Neural crest cell (in vitro differentiated cells): ENCODE measurements around the gene RAP1GDS1. TPM values are rescaled to one million over a fixed set of nuclear protein-coding genes. Genes with fewer than 3 reads are reported as not detected.

Experiments used
- DNase-seq: peaks from one replicate; pipeline ENCODE4 v3.0.0; 2021; ENCODE audit warnings: low read depth, mixed read lengths, low spot score
- H3K27ac Mint-ChIP-seq: one replicate; pipeline ENCODE4 v1.8.0; 2021; ENCODE audit warnings: mild to moderate bottlenecking, mixed read lengths; ENCODE audit not compliant: unreplicated experiment
- H3K27me3 Mint-ChIP-seq: 2 replicates; pipeline ENCODE4 v1.8.0; 2021; ENCODE audit warnings: low read depth, mild to moderate bottlenecking, mixed read lengths
- H3K36me3 Mint-ChIP-seq: 2 replicates; pipeline ENCODE4 v1.8.0; 2021; ENCODE audit warnings: low read depth, mild to moderate bottlenecking, mixed read lengths
- H3K4me1 Mint-ChIP-seq: 2 replicates; pipeline ENCODE4 v1.8.0; 2021; ENCODE audit warnings: mixed read lengths
- H3K4me3 Mint-ChIP-seq: one replicate; pipeline ENCODE4 v1.8.0; 2021; ENCODE audit warnings: mild to moderate bottlenecking, mixed read lengths
- H3K9me3 Mint-ChIP-seq: 2 replicates; pipeline ENCODE4 v1.8.0; 2021; ENCODE audit warnings: mixed read lengths
- CTCF ChIP-seq: fragments of 200-600 bp; sonication (generic); conservative IDR thresholded peaks from 2 replicates; pipeline ENCODE4 v1.5.0; 2021; ENCODE audit warnings: antibody characterized with exemption, mild to moderate bottlenecking
- total RNA-seq: library from RNA; stranded (reverse); gene quantifications from 2 replicates; pipeline ENCODE4 v1.2.1, GENCODE V29; 2021

RAP1GDS1 gene
- total RNA-seq, 1 donor from 2014 or later, result 46.3 TPM

GRCh38 chr4:98289375-98289774 is 28.2 kb downstream of the RAP1GDS1 start:
- no peak for DNase-seq
- no peak for TF ChIP-seq CTCF
- H3K4me3 Mint-ChIP-seq, result no peak overlapping the region
- peaks cover 10% of the 10 kb centered on the region for H3K36me3 Mint-ChIP-seq
- peak overlapping the region; percentile 83 for H3K27ac Mint-ChIP-seq
- H3K4me1 Mint-ChIP-seq, result peaks cover 33% of the 10 kb centered on the region
- no peaks in the 10 kb centered on the region for H3K27me3 Mint-ChIP-seq
- no peaks in the 10 kb centered on the region for H3K9me3 Mint-ChIP-seq

- Mint-ChIP-seq H3K9me3 (no peaks in the 10 kb centered on the region), H3K4me3 (no peak overlapping the region), H3K4me1 (peaks cover 31% of the 10 kb centered on the region), H3K27me3 (no peaks in the 10 kb centered on the region), H3K27ac (peak overlapping the region; percentile 3), H3K36me3 (peaks cover 10% of the 10 kb centered on the region)
- DNase-seq, result no peak
- TF ChIP-seq CTCF, result no peak
These were observed 29.3 kb downstream of the RAP1GDS1 start for GRCh38 chr4:98290511-98290910.

GRCh38 chr4:98293104-98293887 is 32.1 kb downstream of the RAP1GDS1 start:
- H3K4me3 Mint-ChIP-seq, result peak overlapping the region; percentile 47
- H3K4me1 Mint-ChIP-seq, result peaks cover 31% of the 10 kb centered on the region
- no peak for TF ChIP-seq CTCF
- H3K27me3 Mint-ChIP-seq, result no peaks in the 10 kb centered on the region
- no peak for DNase-seq
- H3K27ac Mint-ChIP-seq, result peak overlapping the region; percentile 92
- H3K9me3 Mint-ChIP-seq, result no peaks in the 10 kb centered on the region
- H3K36me3 Mint-ChIP-seq, result peaks cover 16% of the 10 kb centered on the region

GRCh38 chr4:98298022-98298421 is 36.8 kb downstream of the RAP1GDS1 start:
- peaks cover 15% of the 10 kb centered on the region for H3K4me1 Mint-ChIP-seq

GRCh38 chr4:98300706-98301105 is 39.5 kb downstream of the RAP1GDS1 start:
- peaks cover 47% of the 10 kb centered on the region for H3K36me3 Mint-ChIP-seq
- TF ChIP-seq CTCF, result no peak

More at GRCh38 chr4:98298022-98298421, 36.8 kb downstream of the RAP1GDS1 start:
- DNase-seq, result no peak
- Mint-ChIP-seq H3K36me3 (peaks cover 37% of the 10 kb centered on the region), H3K9me3 (peaks cover 16% of the 10 kb centered on the region), H3K27ac (no peak overlapping the region), H3K4me3 (no peak overlapping the region), H3K27me3 (no peaks in the 10 kb centered on the region)
- TF ChIP-seq CTCF, result no peak

More at GRCh38 chr4:98300706-98301105, 39.5 kb downstream of the RAP1GDS1 start:
- no peak for DNase-seq
- H3K27me3 Mint-ChIP-seq, result no peaks in the 10 kb centered on the region
- H3K4me3 Mint-ChIP-seq, result no peak overlapping the region
- H3K9me3 Mint-ChIP-seq, result peaks cover 22% of the 10 kb centered on the region
- H3K4me1 Mint-ChIP-seq, result no peaks in the 10 kb centered on the region
- no peak overlapping the region for H3K27ac Mint-ChIP-seq
